Stimulated activated naive CD4-positive, alpha-beta T cell treated with Interleukin-2 at 50 U/mL for 16 hours (primary cell): ENCODE measurements around the gene FHOD3.

Source experiments
- DNase-seq: peaks from one replicate; lab custom pipeline; 2025; lab: John Stamatoyannopoulos, UW

Gene FHOD3

GRCh38 chr18:36322734-36323133 is 25.2 kb downstream of the FHOD3 start:
- DNase-seq, result no peak

GRCh38 chr18:36323421-36323820 is 25.9 kb downstream of the FHOD3 start:
- no peak for DNase-seq

GRCh38 chr18:36325846-36326245 is 28.3 kb downstream of the FHOD3 start:
- no peak for DNase-seq

- no peak for DNase-seq
These were observed 29.3 kb downstream of the FHOD3 start for GRCh38 chr18:36326771-36327170.

GRCh38 chr18:36327352-36328316 is 30.1 kb downstream of the FHOD3 start:
- no peak for DNase-seq

- no peak for DNase-seq
These were observed 30.9 kb downstream of the FHOD3 start for GRCh38 chr18:36328385-36328858.

GRCh38 chr18:36328916-36329315 is 31.4 kb downstream of the FHOD3 start:
- DNase-seq, result no peak

- no peak for DNase-seq
These were observed 32.3 kb downstream of the FHOD3 start for GRCh38 chr18:36329684-36330434.

GRCh38 chr18:36330435-36331052 is 33.0 kb downstream of the FHOD3 start:
- no peak for DNase-seq

- DNase-seq, result no peak
These were observed 34.0 kb downstream of the FHOD3 start for GRCh38 chr18:36331521-36331971.

GRCh38 chr18:36333414-36333813 is 35.9 kb downstream of the FHOD3 start:
- no peak for DNase-seq

GRCh38 chr18:36334798-36335197 is 37.3 kb downstream of the FHOD3 start:
- no peak for DNase-seq

- DNase-seq, result no peak
These were observed 38.2 kb downstream of the FHOD3 start for GRCh38 chr18:36335476-36336279.

GRCh38 chr18:36337679-36338402 is 40.3 kb downstream of the FHOD3 start:
- DNase-seq, result no peak

- no peak for DNase-seq
These were observed 41.0 kb downstream of the FHOD3 start for GRCh38 chr18:36338403-36338933.

GRCh38 chr18:36340246-36340645 is 42.7 kb downstream of the FHOD3 start:
- no peak for DNase-seq

GRCh38 chr18:36341944-36342343 is 44.4 kb downstream of the FHOD3 start:
- no peak for DNase-seq

GRCh38 chr18:36348331-36348730 is 50.8 kb downstream of the FHOD3 start:
- DNase-seq, result no peak

- DNase-seq, result no peak
These were observed 51.5 kb downstream of the FHOD3 start for GRCh38 chr18:36348971-36349417.

GRCh38 chr18:36349552-36349951 is 52.0 kb downstream of the FHOD3 start:
- DNase-seq, result no peak
